ENCODE results near the gene PDZD4.

Gene PDZD4

GRCh38 chrX:153769158-153769864 lies 61.0 kb downstream of the PDZD4 start:
- DNase-seq: no peak

GRCh38 chrX:153768311-153769157 lies 61.8 kb downstream of the PDZD4 start:
- no peak for DNase-seq

- DNase-seq: no peak
Measured at GRCh38 chrX:153767674-153768055, 62.7 kb downstream of the PDZD4 start.

GRCh38 chrX:153766871-153767673 lies 63.3 kb downstream of the PDZD4 start:
- DNase-seq: no peak

GRCh38 chrX:153766098-153766817 lies 64.1 kb downstream of the PDZD4 start:
- DNase-seq: no peak

GRCh38 chrX:153765138-153766079 lies 64.9 kb downstream of the PDZD4 start:
- DNase-seq: no peak

- no peak for DNase-seq
Measured at GRCh38 chrX:153764786-153765137, 65.6 kb downstream of the PDZD4 start.

GRCh38 chrX:153763989-153764755 lies 66.2 kb downstream of the PDZD4 start, which contains the start of gene PLXNB3:
PLXNB3 (plus strand) TSS chrX:153764249; CDS start chrX:153765536, 1,287 bp downstream.
- DNase-seq: peak; percentile 68

GRCh38 chrX:153763298-153763932 lies 66.9 kb downstream of the PDZD4 start:
- no peak for DNase-seq

- DNase-seq: no peak
Measured at GRCh38 chrX:153762626-153763173, 67.6 kb downstream of the PDZD4 start.

- DNase-seq: no peak
Measured at GRCh38 chrX:153761863-153762262, 68.5 kb downstream of the PDZD4 start.

- no peak for DNase-seq
Measured at GRCh38 chrX:153755136-153755535, 75.2 kb downstream of the PDZD4 start.

Measured in COR-L47 (cell line).